HG03039 (cell line): ENCODE results near the gene TP53I13.

Experiments used
- ATAC-seq: cut with Tn5 transposase; IDR thresholded peaks from one replicate; pipeline ENCODE4 v1.9.1; 2021; ENCODE audit warnings: mild to moderate bottlenecking, moderate library complexity; ENCODE audit not compliant: unreplicated experiment

TP53I13 gene

GRCh38 chr17:29578626-29579485 is 10.4 kb downstream of the TP53I13 start:
- ATAC-seq: no peak

- ATAC-seq: peak; percentile 65
These were observed 11.6 kb downstream of the TP53I13 start for GRCh38 chr17:29579866-29580771.

GRCh38 chr17:29581583-29582253 is 13.2 kb downstream of the TP53I13 start:
- ATAC-seq: no peak

- no peak for ATAC-seq
These were observed 13.8 kb downstream of the TP53I13 start for GRCh38 chr17:29582254-29582765.

GRCh38 chr17:29582772-29583171 is 14.3 kb downstream of the TP53I13 start:
- ATAC-seq: no peak

- no peak for ATAC-seq
These were observed 15.1 kb downstream of the TP53I13 start for GRCh38 chr17:29583324-29584248.

GRCh38 chr17:29584452-29585079 is 16.1 kb downstream of the TP53I13 start:
- no peak for ATAC-seq

- ATAC-seq: no peak
These were observed 16.7 kb downstream of the TP53I13 start for GRCh38 chr17:29585080-29585751.

- no peak for ATAC-seq
These were observed 18.4 kb downstream of the TP53I13 start for GRCh38 chr17:29586676-29587469.

GRCh38 chr17:29587591-29587990 is 19.1 kb downstream of the TP53I13 start:
- ATAC-seq: no peak

GRCh38 chr17:29588017-29588561 is 19.6 kb downstream of the TP53I13 start:
- ATAC-seq: no peak

GRCh38 chr17:29588562-29589411 is 20.3 kb downstream of the TP53I13 start:
- ATAC-seq: peak; percentile 6

- peak; percentile 66 for ATAC-seq
These were observed 21.3 kb downstream of the TP53I13 start, which contains the start of gene GIT1 for GRCh38 chr17:29589524-29590410. GIT1 (minus strand) TSS chr17:29589648; CDS start chr17:29589378, 270 bp downstream.

- no peak for ATAC-seq
These were observed 22.1 kb downstream of the TP53I13 start for GRCh38 chr17:29590411-29591145.

- no peak for ATAC-seq
These were observed 22.7 kb downstream of the TP53I13 start for GRCh38 chr17:29591146-29591736.
